ENCODE data around the gene HLA-B.

HLA-B gene

GRCh38 chr6:31352310-31352682 lies 4.7 kb downstream of the HLA-B start:
- DNase-seq (ENCODE audit: low read depth) = no peak
- no peak for TF ChIP-seq CTCF (conservative IDR thresholded peaks at IDR 0.05; ENCODE audit: low read length)
- H3K4me3 ChIP-seq (ENCODE audit: low read length) = no peak overlapping the region

GRCh38 chr6:31351401-31352309 lies 5.3 kb downstream of the HLA-B start:
- DNase-seq (ENCODE audit: low read depth) = no peak
- H3K4me3 ChIP-seq (ENCODE audit: low read length) = no peak overlapping the region
- no peak for TF ChIP-seq CTCF (conservative IDR thresholded peaks at IDR 0.05; ENCODE audit: low read length)

- H3K4me3 ChIP-seq (ENCODE audit: low read length) = no peak overlapping the region
- DNase-seq (ENCODE audit: low read depth) = no peak
- TF ChIP-seq CTCF (conservative IDR thresholded peaks at IDR 0.05; ENCODE audit: low read length) = no peak
Observed at GRCh38 chr6:31351033-31351380, 6.0 kb downstream of the HLA-B start.

- no peak for TF ChIP-seq CTCF (conservative IDR thresholded peaks at IDR 0.05; ENCODE audit: low read length)
- no peak overlapping the region for H3K4me3 ChIP-seq (ENCODE audit: low read length)
- DNase-seq (ENCODE audit: low read depth) = no peak
Observed at GRCh38 chr6:31350196-31351032, 6.6 kb downstream of the HLA-B start.

- no peak for DNase-seq (ENCODE audit: low read depth)
- TF ChIP-seq CTCF (conservative IDR thresholded peaks at IDR 0.05; ENCODE audit: low read length) = no peak
- H3K4me3 ChIP-seq (ENCODE audit: low read length) = no peak overlapping the region
Observed at GRCh38 chr6:31349301-31349700, 7.7 kb downstream of the HLA-B start.

GRCh38 chr6:31345026-31345730 lies 11.8 kb downstream of the HLA-B start:
- H3K4me3 ChIP-seq (ENCODE audit: low read length) = no peak overlapping the region
- no peak for DNase-seq (ENCODE audit: low read depth)
- no peak for TF ChIP-seq CTCF (conservative IDR thresholded peaks at IDR 0.05; ENCODE audit: low read length)

Measured in AG10803 (cell line).